Endothelial cell of umbilical vein (primary cell): Measurements from ENCODE around the gene DCLK2. TPM values are rescaled to one million over a fixed set of nuclear protein-coding genes. Genes with fewer than 3 reads are reported as not detected.

Source experiments
- BruUV-seq: library from RNA; stranded (reverse); fragments of 400-500 nt; replicated peaks from 2 replicates; lab custom pipeline; 2021; lab: Mats Ljungman, UMichigan
- CTCF ChIA-PET: fragments of 300-600, 350-600 bp; sonication (Branson Sonifier 250); formaldehyde crosslinking; loops from one replicate; lab custom pipeline; 2021; ENCODE audit warnings: antibody characterized with exemption, inconsistent platforms; lab: Charles Lee
- POLR2A ChIA-PET: fragments of 300-600, 350-600 bp; sonication (Branson Sonifier 250); formaldehyde crosslinking; loops from one replicate; lab custom pipeline; 2021; ENCODE audit warnings: antibody characterized with exemption, inconsistent platforms; lab: Charles Lee
- DNase-seq: peaks from one replicate; pipeline ENCODE4 v3.0.0-alpha.2; 2011; ENCODE audit warnings: low read depth, low spot score
- FAIRE-seq: peaks from 2 replicates; lab custom pipeline; 2011; peaks lifted over from hg19 to GRCh38; lab: Jason Lieb, UNC
- H2AFZ ChIP-seq: 2 replicates; pipeline ENCODE4 v1.6.0; 2012; ENCODE audit warnings: low read depth, low read length, control low read depth, inconsistent platforms
- H3K27ac ChIP-seq: 2 replicates; pipeline ENCODE4 v1.5.1; 2011; ENCODE audit warnings: low read depth, mild to moderate bottlenecking, control low read depth, low read length, moderate library complexity; ENCODE audit not compliant: insufficient read depth
- H3K27me3 ChIP-seq, 2 experiments: 2 replicates each; pipeline versions ENCODE4 v1.6.0 to v1.6.1; 2011; ENCODE audit warnings: low read length in 2 of 2, mixed read lengths in 1 of 2; ENCODE audit not compliant: control insufficient read depth in 2 of 2, insufficient read depth in 2 of 2
- H3K36me3 ChIP-seq, 2 experiments: 2 replicates in 1 of 2; 3 replicates in 1 of 2; pipeline ENCODE4 v1.5.1; 2011; ENCODE audit warnings: low read length in 2 of 2, mild to moderate bottlenecking in 1 of 2, moderate library complexity in 1 of 2; ENCODE audit not compliant: control insufficient read depth in 2 of 2, insufficient read depth in 2 of 2; ENCODE audit errors: extremely low read depth in 1 of 2
- H3K4me1 ChIP-seq: 3 replicates; pipeline ENCODE4 v1.5.1; 2011; ENCODE audit warnings: mild to moderate bottlenecking, low read length; ENCODE audit not compliant: control insufficient read depth, insufficient read depth; ENCODE audit errors: extremely low read depth
- H3K4me2 ChIP-seq: 2 replicates; pipeline ENCODE4 v1.6.1; 2011; ENCODE audit warnings: low read length, control low read depth, mixed read lengths; ENCODE audit not compliant: insufficient read depth
- H3K4me3 ChIP-seq, 3 experiments: fragments of 200-600 bp in 1 of 3; sonication (generic), shearing (Covaris generic) in 1 of 3; replicated peaks in 1 of 3; 2 replicates each; pipeline ENCODE4 v1.5.1; 2011 to 2016; ENCODE audit warnings: control low read depth in 3 of 3, low read length in 3 of 3, mild to moderate bottlenecking in 2 of 3, inconsistent platforms in 1 of 3, low read depth in 1 of 3, moderate library complexity in 1 of 3; ENCODE audit not compliant: insufficient read depth in 1 of 3
- H3K79me2 ChIP-seq: 2 replicates; pipeline ENCODE4 v1.6.0; 2012; ENCODE audit warnings: low read length, inconsistent platforms; ENCODE audit not compliant: control insufficient read depth, insufficient read depth
- H3K9ac ChIP-seq: replicated peaks from 2 replicates; pipeline ENCODE3; 2011; ENCODE audit warnings: low read length, control low read depth; ENCODE audit not compliant: insufficient read depth; ENCODE audit errors: extremely low read depth
- H3K9me1 ChIP-seq: replicated peaks from 3 replicates; pipeline ENCODE4 v1.6.0; 2011; ENCODE audit warnings: mild to moderate bottlenecking, low read length; ENCODE audit not compliant: control insufficient read depth, insufficient read depth; ENCODE audit errors: extremely low read depth
- H3K9me3 ChIP-seq: replicated peaks from 2 replicates; pipeline ENCODE4 v1.5.1; 2012; ENCODE audit warnings: low read length, inconsistent platforms; ENCODE audit not compliant: control insufficient read depth, insufficient read depth
- H4K20me1 ChIP-seq: replicated peaks from 2 replicates; pipeline ENCODE3; 2011; ENCODE audit warnings: mild to moderate bottlenecking, low read length; ENCODE audit not compliant: control insufficient read depth, insufficient read depth; ENCODE audit errors: extremely low read depth
- CTCF ChIP-seq, 2 donors: IDR thresholded peaks; 1 replicate in 1 of 2; 2 replicates in 1 of 2; pipeline ENCODE4 v1.5.1; 2011; ENCODE audit warnings: low read length in 2 of 2, mild to moderate bottlenecking in 2 of 2, moderate library complexity in 2 of 2, control low read depth in 1 of 2, inconsistent platforms in 1 of 2, low read depth in 1 of 2; ENCODE audit not compliant: insufficient read depth in 1 of 2; ENCODE audit errors: extremely low read depth in 1 of 2
- EZH2 ChIP-seq: IDR thresholded peaks from 2 replicates; pipeline ENCODE4 v1.6.1; 2012; ENCODE audit warnings: borderline replicate concordance, low read depth, mild to moderate bottlenecking, moderate library complexity, low read length, inconsistent platforms; ENCODE audit not compliant: severe bottlenecking
- FOS ChIP-seq: IDR thresholded peaks from 2 replicates; pipeline ENCODE4 v1.6.1; 2011; ENCODE audit warnings: mild to moderate bottlenecking, low read length, moderate library complexity, borderline replicate concordance; ENCODE audit not compliant: insufficient read depth
- GATA2 ChIP-seq: IDR thresholded peaks from 2 replicates; pipeline ENCODE4 v1.7.0; 2011; ENCODE audit warnings: low read depth, mild to moderate bottlenecking, moderate library complexity, mixed read lengths, low read length; ENCODE audit not compliant: insufficient read length, insufficient read depth
- JUN ChIP-seq: IDR thresholded peaks from 2 replicates; pipeline ENCODE4 v1.6.1; 2011; ENCODE audit warnings: borderline replicate concordance, low read depth; ENCODE audit not compliant: insufficient read length, insufficient read depth
- MAX ChIP-seq: IDR thresholded peaks from 2 replicates; pipeline ENCODE4 v1.6.1; 2011; ENCODE audit not compliant: insufficient read depth, insufficient read length
- MYC ChIP-seq: IDR thresholded peaks from one replicate; pipeline ENCODE4 v1.6.1; 2011; ENCODE audit warnings: mild to moderate bottlenecking, low read depth, low read length
- POLR2A ChIP-seq: IDR thresholded peaks from 2 replicates; pipeline ENCODE4 v1.6.1; 2012; ENCODE audit warnings: low read depth, mild to moderate bottlenecking, control low read depth, low read length
- POLR2AphosphoS5 ChIP-seq: IDR thresholded peaks from 2 replicates; pipeline ENCODE4 v1.6.1; 2012; ENCODE audit warnings: low read depth, mild to moderate bottlenecking, control low read depth, low read length, moderate library complexity; ENCODE audit not compliant: insufficient read depth
- dilution Hi-C: fragments of 300-500 bp; cut with MboI; formaldehyde crosslinking; loops from one replicate; pipeline ENCODE4 v1.15.0; 2019; ENCODE audit warnings: low sequenced_read_pairs; ENCODE audit not compliant: extremely low pct_ligation_motif_present
- intact Hi-C: fragments of 100-400 bp; cut with micrococcal nuclease; formaldehyde crosslinking; loops from one replicate; pipeline ENCODE4 v1.10.0; 2022
- polyA plus RNA-seq, 4 experiments: library from polyadenylated mRNA; depleted of rRNA in 3 of 4; stranded (reverse) in 3 of 4; unstranded in 1 of 4; fragments of >200 nt; gene quantifications; 2 replicates each; pipeline versions ENCODE4 v1.2.1 to v1.2.3, GENCODE V29; 2011 to 2012; ENCODE audit warnings: missing spikeins in 1 of 4
- total RNA-seq: library from RNA; stranded (reverse); gene quantifications from 2 replicates; pipeline ENCODE4 v1.2.3, GENCODE V29; 2021

Gene DCLK2
- total and polyA plus RNA-seq, 2 donors (not counting 3 experiments of a cell fraction or from before 2014, with no cell fraction given): 1.7 to 4.7 TPM

GRCh38 chr4:150248181-150248580 is 169.9 kb downstream of the DCLK2 start:
- H3K27ac ChIP-seq: no peak overlapping the region
- H3K4me2 ChIP-seq: no peak overlapping the region
- DNase-seq (no peak), FAIRE-seq (no peak)
- H4K20me1 ChIP-seq: no peaks in the 10 kb centered on the region
- H3K4me1 ChIP-seq: no peaks in the 10 kb centered on the region
- no peak overlapping the region for H3K4me3 ChIP-seq
- no peaks in the 10 kb centered on the region for H3K9me3 ChIP-seq
- no peak overlapping the region for H3K9ac ChIP-seq
- no peaks in the 10 kb centered on the region for H3K9me1 ChIP-seq
- TF ChIP-seq CTCF (IDR thresholded peaks at IDR 0.05; ENCODE audit: extremely low read depth in 1 of 2, insufficient read depth in 1 of 2, low read depth in 1 of 2, low read length in 2 of 2) (no peak), JUN (no peak), GATA2 (no peak), POLR2AphosphoS5 (no peak), POLR2A (no peak), EZH2 (no peak), FOS (no peak), MYC (no peak), MAX (no peak)
- ChIA-PET POLR2A (no interaction called here), CTCF (interaction anchor here (0.6 to 3.6 kb wide), 3 partner anchors 39 to 619 kb away, joined by 3 to 15 read pairs (median 5); no protein-coding TSS in a partner anchor)
- no peak overlapping the region for H2AFZ ChIP-seq
- intact Hi-C loops (no loop called here), dilution Hi-C loops (no loop called here)
- no peaks in the 10 kb centered on the region for H3K79me2 ChIP-seq
- no peaks in the 10 kb centered on the region for H3K36me3 ChIP-seq
- no TSS peak for BruUV-seq
- no peaks in the 10 kb centered on the region for H3K27me3 ChIP-seq
